Measurements from ENCODE around the gene VPS35L.

DNA sequence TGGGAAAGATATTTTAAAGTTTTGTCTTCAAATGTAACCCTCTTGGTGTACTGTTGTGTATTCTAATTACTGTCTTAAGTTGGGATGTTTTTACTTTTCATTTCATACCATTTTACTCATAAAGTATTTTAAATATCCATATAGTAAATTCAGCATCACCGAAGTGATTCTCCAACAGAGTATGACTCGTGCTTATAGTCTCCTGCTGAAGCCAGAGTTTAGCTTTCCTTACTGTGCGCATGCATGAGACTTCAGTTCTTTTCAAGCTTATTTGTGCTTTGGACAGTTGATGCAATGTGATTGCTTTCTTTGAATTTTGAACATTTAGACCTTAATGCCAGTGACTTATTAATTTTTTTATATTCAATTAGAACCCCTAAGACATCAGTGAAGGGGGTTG is 7.4 kb upstream of the VPS35L start:
- no peak for TF ChIP-seq EZH2 (IDR thresholded peaks at IDR 0.05; ENCODE audit: borderline replicate concordance, low read depth, low read length, poor library complexity, severe bottlenecking)
- TF ChIP-seq, protein P1, sequence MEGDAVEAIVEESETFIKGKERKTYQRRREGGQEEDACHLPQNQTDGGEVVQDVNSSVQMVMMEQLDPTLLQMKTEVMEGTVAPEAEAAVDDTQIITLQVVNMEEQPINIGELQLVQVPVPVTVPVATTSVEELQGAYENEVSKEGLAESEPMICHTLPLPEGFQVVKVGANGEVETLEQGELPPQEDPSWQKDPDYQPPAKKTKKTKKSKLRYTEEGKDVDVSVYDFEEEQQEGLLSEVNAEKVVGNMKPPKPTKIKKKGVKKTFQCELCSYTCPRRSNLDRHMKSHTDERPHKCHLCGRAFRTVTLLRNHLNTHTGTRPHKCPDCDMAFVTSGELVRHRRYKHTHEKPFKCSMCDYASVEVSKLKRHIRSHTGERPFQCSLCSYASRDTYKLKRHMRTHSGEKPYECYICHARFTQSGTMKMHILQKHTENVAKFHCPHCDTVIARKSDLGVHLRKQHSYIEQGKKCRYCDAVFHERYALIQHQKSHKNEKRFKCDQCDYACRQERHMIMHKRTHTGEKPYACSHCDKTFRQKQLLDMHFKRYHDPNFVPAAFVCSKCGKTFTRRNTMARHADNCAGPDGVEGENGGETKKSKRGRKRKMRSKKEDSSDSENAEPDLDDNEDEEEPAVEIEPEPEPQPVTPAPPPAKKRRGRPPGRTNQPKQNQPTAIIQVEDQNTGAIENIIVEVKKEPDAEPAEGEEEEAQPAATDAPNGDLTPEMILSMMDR (conservative IDR thresholded peaks at IDR 0.05; ENCODE audit: low read depth, low read length) = no peak

All from A673 (cell line).